ENCODE data around the gene KLHL5. TPM values are rescaled to one million over a fixed set of nuclear protein-coding genes. Genes with fewer than 3 reads are reported as not detected.

KLHL5 gene, protein sequence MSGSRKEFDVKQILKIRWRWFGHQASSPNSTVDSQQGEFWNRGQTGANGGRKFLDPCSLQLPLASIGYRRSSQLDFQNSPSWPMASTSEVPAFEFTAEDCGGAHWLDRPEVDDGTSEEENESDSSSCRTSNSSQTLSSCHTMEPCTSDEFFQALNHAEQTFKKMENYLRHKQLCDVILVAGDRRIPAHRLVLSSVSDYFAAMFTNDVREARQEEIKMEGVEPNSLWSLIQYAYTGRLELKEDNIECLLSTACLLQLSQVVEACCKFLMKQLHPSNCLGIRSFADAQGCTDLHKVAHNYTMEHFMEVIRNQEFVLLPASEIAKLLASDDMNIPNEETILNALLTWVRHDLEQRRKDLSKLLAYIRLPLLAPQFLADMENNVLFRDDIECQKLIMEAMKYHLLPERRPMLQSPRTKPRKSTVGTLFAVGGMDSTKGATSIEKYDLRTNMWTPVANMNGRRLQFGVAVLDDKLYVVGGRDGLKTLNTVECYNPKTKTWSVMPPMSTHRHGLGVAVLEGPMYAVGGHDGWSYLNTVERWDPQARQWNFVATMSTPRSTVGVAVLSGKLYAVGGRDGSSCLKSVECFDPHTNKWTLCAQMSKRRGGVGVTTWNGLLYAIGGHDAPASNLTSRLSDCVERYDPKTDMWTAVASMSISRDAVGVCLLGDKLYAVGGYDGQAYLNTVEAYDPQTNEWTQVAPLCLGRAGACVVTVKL
- total RNA-seq (2022; extraction: Qiagen RNA extraction), result 41.8 to 66.9 TPM (median 54.5 TPM) in 5 replicates

GRCh38 chr4:39062094-39062769 is at the start of gene KLHL5:
Gene KLHL5 (plus strand): TSS chr4:39062232. CDS start chr4:39062653, 421 bp downstream.

DNA sequence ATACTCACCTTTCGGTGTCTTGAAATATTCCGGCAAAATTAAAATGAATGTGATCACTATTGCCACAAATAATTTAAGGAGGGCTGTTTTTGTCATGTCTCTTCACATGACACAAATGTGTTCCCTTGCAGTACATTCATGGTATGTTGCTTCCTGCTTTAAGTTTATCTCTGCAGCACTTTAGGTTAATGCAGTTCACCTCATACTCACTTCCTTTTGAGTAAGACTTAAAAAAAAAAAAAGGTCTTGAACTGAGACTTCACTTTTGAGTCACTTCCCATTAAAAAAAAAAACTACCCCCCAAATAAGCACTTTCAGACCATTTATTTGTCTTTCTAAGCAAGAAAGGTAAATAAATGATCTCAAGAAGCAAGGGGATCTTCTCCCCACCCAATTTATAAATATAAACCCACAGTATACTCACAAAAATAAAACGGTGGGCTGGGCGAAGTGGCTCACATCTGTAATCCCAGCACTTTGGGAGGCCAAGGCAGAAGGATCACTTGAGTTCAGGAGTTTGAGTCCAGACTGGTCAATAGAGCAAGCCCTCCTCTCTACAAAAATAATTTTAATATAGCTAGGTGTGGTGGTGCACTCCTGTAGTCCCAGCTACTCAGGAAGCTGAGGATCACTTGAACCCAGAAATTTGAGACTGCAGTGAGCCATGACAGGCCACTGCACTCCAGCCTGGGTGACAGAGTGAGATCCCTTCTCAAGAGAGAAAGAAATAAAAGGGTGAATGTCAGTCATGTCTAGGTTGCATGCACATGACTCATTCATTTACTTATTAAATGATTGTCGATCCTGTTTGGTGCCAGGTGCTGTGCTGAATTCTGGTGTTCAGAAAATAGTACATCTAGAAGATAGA is 29.6 kb upstream of the KLHL5 start, which contains the start of gene TMEM156:
Gene TMEM156 (minus strand): TSS at position 192 of the 868 bp plus-strand sequence. CDS start 96 bp downstream, at position 96.

Other genes starting within 250 kb of the KLHL5 start
- 3.1 to 4.4 TPM (median 3.7 TPM) in 5 replicates for gene TLR6, start 205.4 kb upstream of the KLHL5 start, total RNA-seq (2022; extraction: Qiagen RNA extraction)
- 21.9 to 46.3 TPM (median 33.2 TPM) in 5 replicates for gene FAM114A1, start 194.4 kb upstream of the KLHL5 start, total RNA-seq (2022; extraction: Qiagen RNA extraction)
- gene TMEM156, start 29.8 kb upstream of the KLHL5 start, total RNA-seq (2022; extraction: Qiagen RNA extraction), result 19.5 to 26.3 TPM (median 22.8 TPM) in 5 replicates
- 8.3 to 9.1 TPM (median 8.7 TPM) in 5 replicates for gene WDR19, start 120.3 kb downstream of the KLHL5 start, total RNA-seq (2022; extraction: Qiagen RNA extraction)